LNCAP (cell line): ENCODE results near the gene VANGL2.

ENCODE experiments used
- CTCF ChIP-seq: fragments of 450-650 bp; IDR thresholded peaks from 2 replicates; pipeline ENCODE4 v1.5.1; 2017; ENCODE audit warnings: mild to moderate bottlenecking

Gene VANGL2

GRCh38 chr1:160451119-160451858, 50.9 kb downstream of the VANGL2 start:
- no peak for TF ChIP-seq CTCF

- no peak for TF ChIP-seq CTCF
These were observed 51.5 kb downstream of the VANGL2 start for GRCh38 chr1:160451859-160452232.

DNA sequence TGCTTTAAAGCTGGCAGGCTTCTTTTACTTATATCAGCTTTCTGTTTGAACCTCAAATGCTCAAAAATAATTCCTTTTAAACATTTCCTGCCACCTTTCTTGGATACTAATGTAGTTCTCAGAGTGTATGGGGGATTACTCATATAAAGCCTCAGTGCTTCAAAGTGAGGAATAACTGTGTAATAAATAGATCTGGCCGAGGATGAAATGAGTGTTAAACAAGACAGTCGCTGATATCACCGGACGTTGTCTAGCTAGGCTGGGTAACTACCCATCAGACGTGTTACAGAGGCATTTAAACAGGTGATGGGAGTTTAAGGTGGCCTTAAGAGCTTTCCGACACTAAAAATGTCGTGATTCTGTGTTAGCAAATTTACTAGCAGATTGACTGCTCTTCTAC, 53.1 kb downstream of the VANGL2 start:
- TF ChIP-seq CTCF: no peak

GRCh38 chr1:160454371-160455152, 54.2 kb downstream of the VANGL2 start:
- TF ChIP-seq CTCF: no peak

GRCh38 chr1:160455153-160455517, 54.8 kb downstream of the VANGL2 start:
- no peak for TF ChIP-seq CTCF

DNA sequence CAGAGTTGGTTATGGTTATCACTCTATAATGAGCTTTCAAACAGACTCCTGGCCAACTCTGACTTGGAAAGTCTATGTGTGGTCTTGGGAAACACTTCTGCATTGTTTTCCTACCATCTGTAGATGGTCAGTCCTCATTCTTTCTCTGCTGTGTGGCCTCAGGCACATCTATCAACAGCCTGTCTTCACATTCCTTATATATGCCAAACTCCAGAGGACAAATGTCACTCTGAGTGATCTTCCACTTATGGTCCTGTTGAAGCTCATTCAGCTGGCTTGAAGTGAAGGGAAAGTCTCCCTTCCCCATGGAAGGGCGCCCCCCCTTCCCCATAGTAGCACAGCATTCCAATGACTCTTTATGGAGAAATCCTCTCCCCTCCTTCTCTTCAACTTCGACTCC, 58.7 kb downstream of the VANGL2 start:
- no peak for TF ChIP-seq CTCF

- no peak for TF ChIP-seq CTCF
These were observed 59.3 kb downstream of the VANGL2 start for GRCh38 chr1:160459687-160460086.
